Measurements from ENCODE around the gene DNAJC11. TPM values are rescaled to one million over a fixed set of nuclear protein-coding genes. Genes with fewer than 3 reads are reported as not detected.

Gene DNAJC11
- total RNA-seq, 1 donor from 2014 or later, result 17.9 TPM

- DNase-seq (ENCODE audit: low read depth), result no peak
- FAIRE-seq, result no peak
- Histone ChIP-seq H3K27me3 (ENCODE audit: control insufficient read depth, insufficient read depth, low read length) (no peaks in the 10 kb centered on the region), H3K36me3 (ENCODE audit: control insufficient read depth, insufficient read depth, low read length) (peaks cover 5% of the 10 kb centered on the region), H3K4me3 (ENCODE audit: low read depth, low read length) (no peak overlapping the region)
- TF ChIP-seq, protein P1, sequence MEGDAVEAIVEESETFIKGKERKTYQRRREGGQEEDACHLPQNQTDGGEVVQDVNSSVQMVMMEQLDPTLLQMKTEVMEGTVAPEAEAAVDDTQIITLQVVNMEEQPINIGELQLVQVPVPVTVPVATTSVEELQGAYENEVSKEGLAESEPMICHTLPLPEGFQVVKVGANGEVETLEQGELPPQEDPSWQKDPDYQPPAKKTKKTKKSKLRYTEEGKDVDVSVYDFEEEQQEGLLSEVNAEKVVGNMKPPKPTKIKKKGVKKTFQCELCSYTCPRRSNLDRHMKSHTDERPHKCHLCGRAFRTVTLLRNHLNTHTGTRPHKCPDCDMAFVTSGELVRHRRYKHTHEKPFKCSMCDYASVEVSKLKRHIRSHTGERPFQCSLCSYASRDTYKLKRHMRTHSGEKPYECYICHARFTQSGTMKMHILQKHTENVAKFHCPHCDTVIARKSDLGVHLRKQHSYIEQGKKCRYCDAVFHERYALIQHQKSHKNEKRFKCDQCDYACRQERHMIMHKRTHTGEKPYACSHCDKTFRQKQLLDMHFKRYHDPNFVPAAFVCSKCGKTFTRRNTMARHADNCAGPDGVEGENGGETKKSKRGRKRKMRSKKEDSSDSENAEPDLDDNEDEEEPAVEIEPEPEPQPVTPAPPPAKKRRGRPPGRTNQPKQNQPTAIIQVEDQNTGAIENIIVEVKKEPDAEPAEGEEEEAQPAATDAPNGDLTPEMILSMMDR (IDR thresholded peaks at IDR 0.05; ENCODE audit: insufficient read depth, low read length, severe bottlenecking), result no peak
Measured at GRCh38 chr1:6683434-6683833, 18.2 kb downstream of the DNAJC11 start.

DNA sequence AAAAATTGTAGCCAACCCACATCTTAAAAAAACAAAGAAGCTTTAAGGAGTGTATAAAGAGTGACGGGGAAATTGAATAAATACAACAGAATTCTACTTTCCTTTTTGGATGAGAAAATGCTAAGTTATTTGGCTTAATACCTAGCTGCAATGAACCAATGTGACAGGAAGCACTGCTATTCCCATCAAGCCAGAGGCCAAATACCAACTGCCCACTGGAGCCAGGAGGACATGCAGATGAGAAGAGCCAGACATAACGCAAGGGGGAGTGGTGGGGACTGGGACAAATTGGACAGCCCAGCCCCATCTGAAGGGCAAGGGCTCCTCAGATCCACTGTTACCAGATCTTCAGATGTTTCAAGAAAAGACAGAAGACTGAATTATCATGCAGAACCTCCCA is 25.7 kb downstream of the DNAJC11 start:
- TF ChIP-seq, protein P1 (IDR thresholded peaks at IDR 0.05; ENCODE audit: insufficient read depth, low read length, severe bottlenecking), result no peak
- Histone ChIP-seq H3K36me3 (ENCODE audit: control insufficient read depth, insufficient read depth, low read length) (peaks cover 9% of the 10 kb centered on the region), H3K27me3 (ENCODE audit: control insufficient read depth, insufficient read depth, low read length) (no peaks in the 10 kb centered on the region), H3K4me3 (ENCODE audit: low read depth, low read length) (no peak overlapping the region)
- no peak for DNase-seq (ENCODE audit: low read depth)
- FAIRE-seq, result no peak

GRCh38 chr1:6674771-6675170 is 26.8 kb downstream of the DNAJC11 start:
- H3K36me3 ChIP-seq (ENCODE audit: control insufficient read depth, insufficient read depth, low read length), result peaks cover 9% of the 10 kb centered on the region
- no peak overlapping the region for H3K4me3 ChIP-seq (ENCODE audit: low read depth, low read length)
- H3K27me3 ChIP-seq (ENCODE audit: control insufficient read depth, insufficient read depth, low read length), result no peaks in the 10 kb centered on the region
- TF ChIP-seq, protein P1 (IDR thresholded peaks at IDR 0.05; ENCODE audit: insufficient read depth, low read length, severe bottlenecking), result no peak
- FAIRE-seq, result no peak
- DNase-seq (ENCODE audit: low read depth), result no peak

GRCh38 chr1:6673816-6674398 is 27.7 kb downstream of the DNAJC11 start:
- no peak for FAIRE-seq
- H3K4me3 ChIP-seq (ENCODE audit: low read depth, low read length), result no peak overlapping the region
- H3K36me3 ChIP-seq (ENCODE audit: control insufficient read depth, insufficient read depth, low read length), result peaks cover 6% of the 10 kb centered on the region
- H3K27me3 ChIP-seq (ENCODE audit: control insufficient read depth, insufficient read depth, low read length), result no peaks in the 10 kb centered on the region
- DNase-seq (ENCODE audit: low read depth), result no peak
- TF ChIP-seq, protein P1 (IDR thresholded peaks at IDR 0.05; ENCODE audit: insufficient read depth, low read length, severe bottlenecking), result no peak

DNA sequence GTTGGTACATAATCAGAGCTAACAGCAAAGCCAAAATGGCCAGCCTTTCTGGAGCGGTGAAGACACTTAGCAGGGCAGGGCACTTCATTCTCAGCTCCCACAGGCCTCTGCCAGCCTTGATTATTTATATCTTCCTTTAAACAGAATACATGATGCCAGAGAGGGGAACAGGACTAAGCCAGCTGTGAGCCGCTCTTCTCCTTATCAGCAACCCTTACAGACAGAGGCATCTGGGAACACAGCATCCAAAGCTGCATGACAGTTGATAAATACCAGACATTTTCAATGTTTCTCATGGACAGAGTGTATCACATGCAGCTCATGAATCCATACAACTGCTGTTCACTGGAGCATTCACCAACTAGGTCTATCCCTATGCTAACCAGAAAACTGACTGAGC is 29.1 kb downstream of the DNAJC11 start:
- TF ChIP-seq, protein P1 (IDR thresholded peaks at IDR 0.05; ENCODE audit: insufficient read depth, low read length, severe bottlenecking), result no peak
- Histone ChIP-seq H3K4me3 (ENCODE audit: low read depth, low read length) (no peak overlapping the region), H3K27me3 (ENCODE audit: control insufficient read depth, insufficient read depth, low read length) (no peaks in the 10 kb centered on the region), H3K36me3 (ENCODE audit: control insufficient read depth, insufficient read depth, low read length) (peaks cover 4% of the 10 kb centered on the region)
- no peak for FAIRE-seq
- no peak for DNase-seq (ENCODE audit: low read depth)

DNA sequence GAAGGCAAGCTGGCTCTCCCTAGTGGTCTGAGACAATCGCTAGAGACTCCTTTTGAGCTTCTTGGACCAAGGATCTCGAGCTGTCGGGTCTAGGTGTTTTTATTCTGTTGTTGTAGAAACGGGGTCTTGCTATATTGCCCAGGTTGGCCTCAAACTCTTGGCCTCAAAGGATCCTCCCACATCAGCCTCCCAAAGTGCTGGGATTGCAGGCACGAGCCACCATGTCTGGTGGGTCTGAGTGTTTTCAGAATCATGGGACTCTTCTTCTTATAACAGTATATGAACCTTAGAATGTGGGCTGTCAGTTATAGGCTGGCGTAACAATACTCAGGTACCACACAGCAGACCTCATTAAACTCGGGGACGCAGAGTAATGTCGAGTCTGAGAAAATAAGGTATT is 33.1 kb downstream of the DNAJC11 start:
- H3K4me3 ChIP-seq (ENCODE audit: low read depth, low read length), result no peak overlapping the region
- TF ChIP-seq, protein P1 (IDR thresholded peaks at IDR 0.05; ENCODE audit: insufficient read depth, low read length, severe bottlenecking), result no peak
- no peaks in the 10 kb centered on the region for H3K27me3 ChIP-seq (ENCODE audit: control insufficient read depth, insufficient read depth, low read length)
- DNase-seq (ENCODE audit: low read depth), result no peak
- no peak for FAIRE-seq
- H3K36me3 ChIP-seq (ENCODE audit: control insufficient read depth, insufficient read depth, low read length), result peaks cover 13% of the 10 kb centered on the region

Data from bronchial epithelial cell (primary cell).